H9 (cell line): ENCODE results near the gene ST6GALNAC1. TPM values are rescaled to one million over a fixed set of nuclear protein-coding genes. Genes with fewer than 3 reads are reported as not detected.

Source experiments
- DNase-seq: peaks from one replicate; pipeline ENCODE4 v3.0.0-alpha.2; 2017
- H2AFZ ChIP-seq: one replicate; pipeline ENCODE4 v1.6.1; 2013; ENCODE audit warnings: mild to moderate bottlenecking, low read length, control low read depth, moderate library complexity
- H2AK5ac ChIP-seq: 2 replicates; pipeline ENCODE4 v1.6.1; 2013; ENCODE audit warnings: low read length, control low read depth, mixed read lengths; ENCODE audit not compliant: insufficient read length
- H2BK120ac ChIP-seq: one replicate; pipeline ENCODE4 v1.6.1; 2013; ENCODE audit warnings: low read depth, mild to moderate bottlenecking, low read length, control low read depth, inconsistent platforms; ENCODE audit not compliant: poor library complexity, severe bottlenecking
- H2BK12ac ChIP-seq: 2 replicates; pipeline ENCODE4 v1.6.1; 2013; ENCODE audit warnings: low read length, control low read depth, mixed read lengths, low read depth; ENCODE audit not compliant: insufficient read length
- H2BK15ac ChIP-seq: 2 replicates; pipeline ENCODE4 v1.6.1; 2013; ENCODE audit warnings: low read depth, low read length, control low read depth
- H2BK20ac ChIP-seq: one replicate; pipeline ENCODE4 v1.6.1; 2013; ENCODE audit warnings: low read depth, mild to moderate bottlenecking, low read length, control low read depth, inconsistent platforms; ENCODE audit not compliant: poor library complexity, severe bottlenecking
- H2BK5ac ChIP-seq: 2 replicates; pipeline ENCODE4 v1.6.1; 2013; ENCODE audit warnings: low read length, control low read depth, mixed read lengths; ENCODE audit not compliant: insufficient read length
- H3K14ac ChIP-seq: 2 replicates; pipeline ENCODE4 v1.6.1; 2013; ENCODE audit warnings: low read length, control low read depth; ENCODE audit not compliant: insufficient read depth
- H3K18ac ChIP-seq: 2 replicates; pipeline ENCODE4 v1.6.1; 2013; ENCODE audit warnings: low read depth, mild to moderate bottlenecking, mixed read lengths, low read length, control low read depth; ENCODE audit not compliant: insufficient read length
- H3K23ac ChIP-seq: 2 replicates; pipeline ENCODE4 v1.6.1; 2013; ENCODE audit warnings: low read length, control low read depth, mixed read lengths, low read depth; ENCODE audit not compliant: insufficient read length
- H3K23me2 ChIP-seq: 2 replicates; pipeline ENCODE4 v1.6.1; 2013; ENCODE audit warnings: low read depth, mild to moderate bottlenecking, mixed read lengths, low read length, control low read depth; ENCODE audit not compliant: insufficient read length, poor library complexity, severe bottlenecking
- H3K27ac ChIP-seq: 2 replicates; pipeline ENCODE4 v1.5.1; 2013; ENCODE audit warnings: low read length, control low read depth, mixed read lengths, low read depth; ENCODE audit not compliant: insufficient read length
- H3K27me3 ChIP-seq: 2 replicates; pipeline ENCODE4 v1.6.1; 2013; ENCODE audit warnings: low read length, control low read depth, inconsistent platforms; ENCODE audit not compliant: insufficient read depth
- H3K4ac ChIP-seq: 2 replicates; pipeline ENCODE4 v1.6.1; 2013; ENCODE audit warnings: low read depth, mild to moderate bottlenecking, control low read depth, inconsistent platforms, low read length, moderate library complexity
- H3K4me1 ChIP-seq: 2 replicates; pipeline ENCODE4 v1.6.1; 2013; ENCODE audit warnings: low read length, control low read depth, inconsistent platforms; ENCODE audit not compliant: insufficient read depth
- H3K4me2 ChIP-seq: 2 replicates; pipeline ENCODE4 v1.6.1; 2013; ENCODE audit warnings: low read length, control low read depth, mixed read lengths; ENCODE audit not compliant: insufficient read length, insufficient read depth
- H3K56ac ChIP-seq: 2 replicates; pipeline ENCODE4 v1.6.1; 2013; ENCODE audit warnings: low read depth, mild to moderate bottlenecking, mixed read lengths, low read length, control low read depth; ENCODE audit not compliant: insufficient read length
- H3K79me1 ChIP-seq: 2 replicates; pipeline ENCODE4 v1.6.1; 2013; ENCODE audit warnings: low read depth, mild to moderate bottlenecking, moderate library complexity, low read length, control low read depth, inconsistent platforms; ENCODE audit not compliant: insufficient read depth, poor library complexity, severe bottlenecking
- H3K79me2 ChIP-seq: 2 replicates; pipeline ENCODE4 v1.6.1; 2013; ENCODE audit warnings: low read length, control low read depth, inconsistent platforms; ENCODE audit not compliant: insufficient read depth
- H3K9ac ChIP-seq: 2 replicates; pipeline ENCODE4 v1.6.1; 2013; ENCODE audit warnings: low read length, control low read depth, mixed read lengths; ENCODE audit not compliant: insufficient read length; ENCODE audit errors: extremely low read depth
- H3K9me3 ChIP-seq: one replicate; pipeline ENCODE4 v1.6.1; 2013; ENCODE audit warnings: low read depth, low read length, inconsistent platforms; ENCODE audit not compliant: control insufficient read depth
- H3T11ph ChIP-seq: one replicate; pipeline ENCODE4 v1.6.1; 2013; ENCODE audit warnings: mild to moderate bottlenecking, low read length, control low read depth, inconsistent platforms
- H4K20me1 ChIP-seq: one replicate; pipeline ENCODE4 v1.6.1; 2013; ENCODE audit not compliant: control insufficient read depth, insufficient read length, insufficient read depth
- H4K5ac ChIP-seq: 2 replicates; pipeline ENCODE4 v1.6.1; 2013; ENCODE audit warnings: low read depth, mild to moderate bottlenecking, mixed read lengths, low read length, control low read depth; ENCODE audit not compliant: insufficient read length
- H4K8ac ChIP-seq: replicated peaks from 2 replicates; pipeline ENCODE4 v1.6.1; 2013; ENCODE audit warnings: low read length, control low read depth, mixed read lengths, low read depth; ENCODE audit not compliant: insufficient read length
- H4K91ac ChIP-seq: 2 replicates; pipeline ENCODE4 v1.6.1; 2013; ENCODE audit warnings: low read depth, mild to moderate bottlenecking, moderate library complexity, mixed read lengths, low read length, control low read depth; ENCODE audit not compliant: insufficient read length
- H3K27ac Mint-ChIP-seq, 3 experiments: 2 replicates in 2 of 3; 3 replicates in 1 of 3; pipeline ENCODE4 v1.8.0; 2020 to 2021; ENCODE audit warnings: mixed read lengths in 3 of 3, mild to moderate bottlenecking in 1 of 3, moderate library complexity in 1 of 3
- H3K27me3 Mint-ChIP-seq: 2 replicates; pipeline ENCODE4 v1.8.0; 2021; ENCODE audit warnings: low read depth, mild to moderate bottlenecking, moderate library complexity, mixed read lengths
- H3K36me3 Mint-ChIP-seq, 3 experiments: 2 replicates in 2 of 3; 3 replicates in 1 of 3; pipeline ENCODE4 v1.8.0; 2020 to 2021; ENCODE audit warnings: low read depth in 3 of 3, mixed read lengths in 3 of 3; ENCODE audit not compliant: insufficient read depth in 1 of 3
- H3K4me1 Mint-ChIP-seq, 2 experiments: 2 replicates each; pipeline ENCODE4 v1.8.0; 2020; ENCODE audit warnings: mixed read lengths in 2 of 2
- H3K4me3 Mint-ChIP-seq, 2 experiments: 2 replicates in 1 of 2; 3 replicates in 1 of 2; pipeline ENCODE4 v1.8.0; 2020 to 2021; ENCODE audit warnings: mild to moderate bottlenecking in 2 of 2, mixed read lengths in 2 of 2, moderate library complexity in 1 of 2
- H3K9me3 Mint-ChIP-seq, 2 experiments: 2 replicates in 1 of 2; 3 replicates in 1 of 2; pipeline ENCODE4 v1.8.0; 2020; ENCODE audit warnings: mild to moderate bottlenecking in 2 of 2, mixed read lengths in 2 of 2, moderate library complexity in 1 of 2
- WGBS: extraction: QIAGEN DNeasy Blood & Tissue Kit; methylation state at CpG from one replicate; pipeline ENCODE4 v1.1.7; 2013; ENCODE audit warnings: missing lambda C conversion rate, low lambda C conversion rate, mixed read lengths; ENCODE audit not compliant: insufficient read length; ENCODE audit errors: extremely low coverage; 5-methylcytosine and 5-hydroxymethylcytosine counted together
- total RNA-seq: library from RNA; stranded (reverse); gene quantifications from 2 replicates; pipeline ENCODE4 v1.2.1, GENCODE V29; 2021
- TF ChIP-seq, protein P1 (sequence below): fragments of 200-600 bp; sonication (generic); conservative IDR thresholded peaks from 3 replicates; pipeline ENCODE4 v1.8.0; 2021; ENCODE audit warnings: antibody characterized with exemption, mild to moderate bottlenecking

The ST6GALNAC1 gene
- total RNA-seq, 1 experiment from 2014 or later = not detected

DNA sequence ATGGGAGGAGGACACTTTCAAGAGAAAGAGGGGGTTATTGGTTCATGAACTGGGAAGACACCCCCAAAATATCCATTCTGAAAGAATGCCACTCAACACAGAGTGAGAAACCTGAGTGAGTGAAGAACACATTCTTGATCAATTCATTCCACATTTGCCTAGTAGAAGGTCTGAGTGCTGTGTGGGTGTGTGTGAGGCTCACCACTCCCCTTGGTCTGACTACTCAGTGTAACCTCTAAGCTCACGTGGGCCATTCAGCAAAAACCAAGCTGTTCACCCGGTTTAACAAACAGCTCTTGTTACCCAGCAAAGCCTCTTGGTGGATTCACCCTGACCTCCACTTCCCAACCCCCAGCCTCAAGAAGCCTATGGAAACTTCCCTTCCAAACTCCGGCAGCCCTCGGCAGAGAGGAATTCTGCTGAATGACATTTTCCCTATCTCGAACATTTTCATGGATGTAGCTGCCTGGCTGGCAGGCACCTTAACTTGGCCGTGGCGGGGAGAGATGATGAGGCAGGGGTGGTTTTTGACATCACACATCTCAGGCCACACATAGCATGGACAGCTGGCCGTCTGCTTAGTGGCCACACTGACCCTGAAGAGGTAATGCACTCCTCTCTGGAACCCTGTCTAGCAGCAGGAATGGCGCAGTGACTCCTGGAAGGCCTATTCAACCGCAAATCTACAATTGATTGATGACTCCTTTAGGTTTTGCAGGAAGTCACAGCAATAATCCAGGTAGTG, 11.6 kb downstream of the ST6GALNAC1 start:
- no peaks in the 10 kb centered on the region for H3K23me2 ChIP-seq
- no peaks in the 10 kb centered on the region for H3K36me3 Mint-ChIP-seq
- no peak overlapping the region for H3T11ph ChIP-seq
- no peak overlapping the region for H3K4ac ChIP-seq
- no peaks in the 10 kb centered on the region for H3K79me2 ChIP-seq
- DNase-seq = no peak
- no peaks in the 10 kb centered on the region for H3K79me1 ChIP-seq
- peak overlapping the region in 1 of 3 experiments; percentile 58; a peak in 2 of 7 replicates for H3K27ac Mint-ChIP-seq
- H4K91ac ChIP-seq = no peak overlapping the region
- H3K4me2 ChIP-seq = no peak overlapping the region
- H3K4me1 Mint-ChIP-seq = peaks cover 27 to 32% of the 10 kb centered on the region in 2 experiments
- H2BK120ac ChIP-seq = no peak overlapping the region
- H2BK20ac ChIP-seq = no peak overlapping the region
- WGBS = no CpG with 5 or more reads among the region's 10 CpGs
- H3K9me3 ChIP-seq = no peaks in the 10 kb centered on the region
- no peak overlapping the region for H3K23ac ChIP-seq
- H3K14ac ChIP-seq = no peak overlapping the region
- no peaks in the 10 kb centered on the region for H4K20me1 ChIP-seq
- H4K8ac ChIP-seq = no peak overlapping the region
- H3K27me3 ChIP-seq = no peaks in the 10 kb centered on the region
- H2BK15ac ChIP-seq = no peak overlapping the region
- no peak overlapping the region for H3K18ac ChIP-seq
- H2AK5ac ChIP-seq = no peak overlapping the region
- H3K56ac ChIP-seq = no peak overlapping the region
- H3K9ac ChIP-seq = no peak overlapping the region
- H2BK12ac ChIP-seq = no peak overlapping the region
- TF ChIP-seq, protein P1, sequence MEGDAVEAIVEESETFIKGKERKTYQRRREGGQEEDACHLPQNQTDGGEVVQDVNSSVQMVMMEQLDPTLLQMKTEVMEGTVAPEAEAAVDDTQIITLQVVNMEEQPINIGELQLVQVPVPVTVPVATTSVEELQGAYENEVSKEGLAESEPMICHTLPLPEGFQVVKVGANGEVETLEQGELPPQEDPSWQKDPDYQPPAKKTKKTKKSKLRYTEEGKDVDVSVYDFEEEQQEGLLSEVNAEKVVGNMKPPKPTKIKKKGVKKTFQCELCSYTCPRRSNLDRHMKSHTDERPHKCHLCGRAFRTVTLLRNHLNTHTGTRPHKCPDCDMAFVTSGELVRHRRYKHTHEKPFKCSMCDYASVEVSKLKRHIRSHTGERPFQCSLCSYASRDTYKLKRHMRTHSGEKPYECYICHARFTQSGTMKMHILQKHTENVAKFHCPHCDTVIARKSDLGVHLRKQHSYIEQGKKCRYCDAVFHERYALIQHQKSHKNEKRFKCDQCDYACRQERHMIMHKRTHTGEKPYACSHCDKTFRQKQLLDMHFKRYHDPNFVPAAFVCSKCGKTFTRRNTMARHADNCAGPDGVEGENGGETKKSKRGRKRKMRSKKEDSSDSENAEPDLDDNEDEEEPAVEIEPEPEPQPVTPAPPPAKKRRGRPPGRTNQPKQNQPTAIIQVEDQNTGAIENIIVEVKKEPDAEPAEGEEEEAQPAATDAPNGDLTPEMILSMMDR = no peak
- no peak overlapping the region for H2AFZ ChIP-seq
- H3K4me3 Mint-ChIP-seq = no peak overlapping the region
- H3K27me3 Mint-ChIP-seq = no peaks in the 10 kb centered on the region; the same call in none of the 2 replicates
- H4K5ac ChIP-seq = no peak overlapping the region
- no peaks in the 10 kb centered on the region for H3K9me3 Mint-ChIP-seq
- H2BK5ac ChIP-seq = no peak overlapping the region
- peaks cover 2% of the 10 kb centered on the region; the same call in 1 of the 2 replicates for H3K4me1 ChIP-seq
- H3K27ac ChIP-seq = no peak overlapping the region
